Stimulated activated CD8-positive, alpha-beta memory T cell treated with anti-CD3 and anti-CD28 coated beads, Interleukin-7, amount 100 ng/mL, for 1 hour (primary cell): Measurements from ENCODE around the gene KCNC1.
A peak's percentile ranks its signal among the peaks of the same experiment; 100 is the strongest.

Experiments
- DNase-seq, 2 donors: peaks; one replicate each; pipeline ENCODE4 v3.0.0-alpha.2; 2020; ENCODE audit warnings: low read depth in 2 of 2

The KCNC1 gene

DNA sequence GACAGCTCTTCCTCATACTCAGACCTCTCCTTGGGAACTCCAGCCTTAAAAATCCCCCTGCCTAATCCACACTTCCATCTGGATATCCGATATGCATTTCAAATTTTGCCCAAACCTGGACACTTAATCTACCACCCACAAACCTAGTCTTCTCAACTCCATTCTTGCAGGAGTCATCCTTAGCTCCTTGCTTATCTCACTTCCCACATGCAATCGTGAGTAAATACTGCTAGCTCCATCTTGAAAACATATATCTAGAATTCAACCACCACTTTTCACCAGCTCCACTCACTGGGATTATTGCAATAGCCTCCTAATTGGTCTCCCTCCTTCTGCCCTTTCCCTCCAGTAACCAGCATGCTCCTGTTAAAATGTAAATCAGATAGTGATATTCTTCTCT, 17.8 kb upstream of the KCNC1 start:
- DNase-seq: no peak

DNA sequence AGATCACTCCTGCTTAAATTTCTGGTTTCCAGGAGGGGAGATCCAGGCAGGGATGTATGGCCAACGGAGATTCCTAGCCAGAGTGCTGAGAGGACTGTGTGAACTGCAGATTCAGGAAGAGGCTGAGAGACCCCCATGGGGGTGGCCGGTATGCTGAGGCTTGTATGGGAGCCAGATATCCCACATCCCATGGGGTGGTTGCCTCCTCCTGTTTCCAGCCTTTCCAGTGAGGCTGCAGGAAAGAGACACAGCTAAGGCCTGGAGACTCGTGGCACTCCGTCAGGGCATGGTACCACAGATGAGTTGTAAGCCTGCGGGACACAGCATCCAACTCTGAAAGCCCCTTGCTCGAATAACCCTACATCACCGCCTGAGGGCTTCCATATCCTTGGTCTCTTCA, 16.6 kb upstream of the KCNC1 start:
- DNase-seq: no peak

DNA sequence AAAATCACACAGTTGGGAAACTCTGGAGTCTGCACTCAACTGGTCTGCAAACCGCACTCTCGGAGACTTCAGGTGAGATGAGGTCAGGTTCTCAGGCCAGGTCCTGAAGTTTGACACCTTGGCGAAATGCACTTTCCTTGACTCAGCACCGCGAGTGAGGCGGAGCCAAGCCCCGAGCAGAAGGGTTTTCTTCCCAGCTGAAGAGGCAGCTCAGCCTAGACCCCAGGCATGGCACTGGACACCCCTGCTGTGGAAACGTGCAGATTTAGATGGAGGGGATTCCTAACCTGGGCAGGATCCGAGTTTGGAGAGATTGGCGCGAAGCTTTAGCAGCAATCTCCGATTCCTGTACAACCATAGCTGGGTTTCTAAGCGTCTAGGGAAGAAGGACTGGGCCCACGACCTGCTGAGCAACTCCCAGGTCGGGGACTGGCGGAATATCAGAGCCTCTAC, 16.0 kb upstream of the KCNC1 start:
- DNase-seq: no peak

DNA sequence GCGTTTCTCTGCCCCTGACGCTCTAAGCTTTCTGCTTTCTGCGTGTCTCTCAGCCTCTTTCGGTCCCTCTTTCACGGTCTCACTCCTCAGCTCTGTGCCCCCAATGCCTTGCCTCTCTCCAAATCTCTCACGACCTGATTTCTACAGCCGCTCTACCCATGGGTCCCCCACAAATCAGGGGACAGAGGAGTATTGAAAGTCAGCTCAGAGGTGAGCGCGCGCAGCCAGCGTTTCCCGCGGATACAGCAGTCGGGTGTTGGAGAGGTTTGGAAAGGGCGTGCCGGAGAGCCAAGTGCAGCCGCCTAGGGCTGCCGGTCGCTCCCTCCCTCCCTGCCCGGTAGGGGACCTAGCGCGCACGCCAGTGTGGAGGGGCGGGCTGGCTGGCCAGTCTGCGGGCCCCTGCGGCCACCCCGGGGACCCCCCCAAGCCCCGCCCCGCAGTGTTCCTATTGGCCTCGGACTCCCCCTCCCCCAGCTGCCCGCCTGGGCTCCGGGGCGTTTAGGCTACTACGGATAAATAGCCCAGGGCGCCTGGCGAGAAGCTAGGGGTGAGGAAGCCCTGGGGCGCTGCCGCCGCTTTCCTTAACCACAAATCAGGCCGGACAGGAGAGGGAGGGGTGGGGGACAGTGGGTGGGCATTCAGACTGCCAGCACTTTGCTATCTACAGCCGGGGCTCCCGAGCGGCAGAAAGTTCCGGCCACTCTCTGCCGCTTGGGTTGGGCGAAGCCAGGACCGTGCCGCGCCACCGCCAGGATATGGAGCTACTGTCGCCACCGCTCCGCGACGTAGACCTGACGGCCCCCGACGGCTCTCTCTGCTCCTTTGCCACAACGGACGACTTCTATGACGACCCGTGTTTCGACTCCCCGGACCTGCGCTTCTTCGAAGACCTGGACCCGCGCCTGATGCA, 15.3 kb upstream of the KCNC1 start, which contains the start of gene MYOD1:
MYOD1 (plus strand) TSS at position 544 of the 910 bp plus-strand sequence; CDS start at position 756, 212 bp downstream.
- no peak for DNase-seq

DNA sequence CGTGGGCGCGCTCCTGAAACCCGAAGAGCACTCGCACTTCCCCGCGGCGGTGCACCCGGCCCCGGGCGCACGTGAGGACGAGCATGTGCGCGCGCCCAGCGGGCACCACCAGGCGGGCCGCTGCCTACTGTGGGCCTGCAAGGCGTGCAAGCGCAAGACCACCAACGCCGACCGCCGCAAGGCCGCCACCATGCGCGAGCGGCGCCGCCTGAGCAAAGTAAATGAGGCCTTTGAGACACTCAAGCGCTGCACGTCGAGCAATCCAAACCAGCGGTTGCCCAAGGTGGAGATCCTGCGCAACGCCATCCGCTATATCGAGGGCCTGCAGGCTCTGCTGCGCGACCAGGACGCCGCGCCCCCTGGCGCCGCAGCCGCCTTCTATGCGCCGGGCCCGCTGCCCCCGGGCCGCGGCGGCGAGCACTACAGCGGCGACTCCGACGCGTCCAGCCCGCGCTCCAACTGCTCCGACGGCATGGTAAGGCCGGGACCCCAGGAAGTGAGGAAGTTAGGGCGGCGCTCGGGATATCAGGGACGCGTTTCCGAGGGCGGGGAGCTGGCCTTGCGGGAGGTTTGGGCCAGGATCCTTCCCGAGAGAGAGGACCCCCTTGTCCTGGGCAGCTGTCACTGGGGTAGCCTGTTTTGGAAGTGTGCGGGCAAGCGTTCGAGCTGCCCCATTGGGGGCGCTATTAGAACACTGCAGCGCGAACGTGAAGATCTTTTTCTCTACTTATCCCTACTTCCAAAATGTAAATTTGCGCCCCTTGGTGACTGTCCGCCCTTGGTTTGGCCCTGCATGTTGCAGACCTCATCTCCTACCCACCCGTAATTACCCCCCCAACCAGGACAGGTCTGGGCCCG, 14.4 kb upstream of the KCNC1 start:
- DNase-seq: no peak

DNA sequence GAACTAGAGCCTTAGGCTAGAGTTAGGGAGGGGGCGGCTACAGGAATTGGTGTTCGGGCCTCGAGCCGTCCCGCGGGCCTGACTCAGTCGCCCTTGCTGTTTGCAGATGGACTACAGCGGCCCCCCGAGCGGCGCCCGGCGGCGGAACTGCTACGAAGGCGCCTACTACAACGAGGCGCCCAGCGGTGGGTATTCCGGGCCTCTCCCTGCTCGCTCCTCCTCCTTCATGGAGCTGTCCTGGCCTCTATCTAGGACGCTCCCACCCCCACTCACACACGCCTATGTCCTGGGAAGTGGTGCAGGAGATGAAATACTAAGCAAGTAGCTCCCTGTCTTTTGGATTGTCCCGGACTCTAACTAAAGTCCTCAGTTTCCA, 13.8 kb upstream of the KCNC1 start:
- no peak for DNase-seq

DNA sequence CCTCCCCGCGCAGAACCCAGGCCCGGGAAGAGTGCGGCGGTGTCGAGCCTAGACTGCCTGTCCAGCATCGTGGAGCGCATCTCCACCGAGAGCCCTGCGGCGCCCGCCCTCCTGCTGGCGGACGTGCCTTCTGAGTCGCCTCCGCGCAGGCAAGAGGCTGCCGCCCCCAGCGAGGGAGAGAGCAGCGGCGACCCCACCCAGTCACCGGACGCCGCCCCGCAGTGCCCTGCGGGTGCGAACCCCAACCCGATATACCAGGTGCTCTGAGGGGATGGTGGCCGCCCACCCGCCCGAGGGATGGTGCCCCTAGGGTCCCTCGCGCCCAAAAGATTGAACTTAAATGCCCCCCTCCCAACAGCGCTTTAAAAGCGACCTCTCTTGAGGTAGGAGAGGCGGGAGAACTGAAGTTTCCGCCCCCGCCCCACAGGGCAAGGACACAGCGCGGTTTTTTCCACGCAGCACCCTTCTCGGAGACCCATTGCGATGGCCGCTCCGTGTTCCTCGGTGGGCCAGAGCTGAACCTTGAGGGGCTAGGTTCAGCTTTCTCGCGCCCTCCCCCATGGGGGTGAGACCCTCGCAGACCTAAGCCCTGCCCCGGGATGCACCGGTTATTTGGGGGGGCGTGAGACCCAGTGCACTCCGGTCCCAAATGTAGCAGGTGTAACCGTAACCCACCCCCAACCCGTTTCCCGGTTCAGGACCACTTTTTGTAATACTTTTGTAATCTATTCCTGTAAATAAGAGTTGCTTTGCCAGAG, 13.2 kb upstream of the KCNC1 start:
- DNase-seq: no peak

DNA sequence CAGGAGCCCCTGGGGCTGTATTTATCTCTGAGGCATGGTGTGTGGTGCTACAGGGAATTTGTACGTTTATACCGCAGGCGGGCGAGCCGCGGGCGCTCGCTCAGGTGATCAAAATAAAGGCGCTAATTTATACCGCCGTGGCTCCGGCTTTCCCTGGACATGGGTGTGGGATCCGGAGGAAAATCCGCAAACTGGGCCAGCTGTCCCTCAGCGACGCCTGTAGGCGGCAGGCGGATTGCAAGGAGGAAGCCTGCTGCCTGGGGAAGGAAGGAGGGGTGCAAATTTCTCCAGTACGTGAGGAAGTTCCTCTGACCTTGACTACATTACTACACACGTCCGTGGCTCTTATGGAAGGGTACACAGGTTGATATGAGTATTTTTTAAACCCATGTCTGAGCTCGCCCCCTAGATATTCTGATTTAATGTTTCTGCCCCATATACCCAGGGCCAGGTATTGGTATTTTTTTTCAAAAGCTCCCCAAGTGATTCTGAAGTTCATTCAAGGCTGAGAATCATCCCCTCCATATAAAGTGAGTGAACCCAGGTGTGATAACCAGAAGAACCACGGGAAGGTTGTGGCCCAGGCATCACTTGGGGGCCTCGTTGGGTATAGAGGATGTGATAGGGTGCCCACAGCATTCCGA, 12.5 kb upstream of the KCNC1 start:
- DNase-seq: no peak

DNA sequence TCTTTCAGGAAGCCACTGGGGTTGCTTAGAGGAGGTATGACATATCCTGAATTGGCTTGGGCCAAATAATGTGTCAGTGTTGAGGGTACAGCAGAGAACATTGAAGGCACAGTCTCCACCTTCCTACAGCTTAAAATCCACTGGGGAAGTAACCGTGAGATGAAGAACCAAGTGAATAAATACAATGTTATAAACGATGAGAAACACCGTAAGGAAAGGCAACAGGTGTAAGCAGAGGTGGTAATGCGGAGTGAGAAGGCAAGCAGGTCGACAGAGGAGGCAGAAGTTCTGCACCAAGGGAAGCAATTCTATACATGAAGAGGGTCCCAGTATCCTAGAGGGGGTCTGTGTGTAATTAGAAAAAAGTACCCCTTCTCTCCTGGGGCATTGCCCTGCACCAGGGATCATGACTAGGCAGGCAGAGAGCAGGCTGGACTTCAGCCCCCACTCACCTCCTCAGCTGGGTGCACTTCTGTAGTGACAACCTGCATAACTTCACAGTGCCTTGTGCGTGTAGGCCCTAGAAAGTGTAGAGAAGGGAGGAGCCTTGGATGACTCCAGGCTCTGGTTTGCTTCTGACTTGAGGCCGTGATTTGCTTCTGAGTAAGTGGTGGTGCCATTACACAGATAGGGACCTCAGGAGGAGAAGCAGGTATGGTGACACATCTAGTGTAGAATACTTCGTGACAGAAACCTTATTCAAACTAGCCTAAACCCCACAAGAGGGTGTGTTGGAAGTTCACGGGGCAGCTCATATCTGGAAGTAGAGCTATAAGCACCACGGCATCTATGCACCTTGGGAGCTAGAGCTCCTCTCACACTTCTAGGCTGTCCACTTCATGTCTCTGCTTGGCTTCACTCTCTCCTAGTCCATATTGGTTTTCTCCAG, 10.3 kb upstream of the KCNC1 start:
- DNase-seq: no peak

DNA sequence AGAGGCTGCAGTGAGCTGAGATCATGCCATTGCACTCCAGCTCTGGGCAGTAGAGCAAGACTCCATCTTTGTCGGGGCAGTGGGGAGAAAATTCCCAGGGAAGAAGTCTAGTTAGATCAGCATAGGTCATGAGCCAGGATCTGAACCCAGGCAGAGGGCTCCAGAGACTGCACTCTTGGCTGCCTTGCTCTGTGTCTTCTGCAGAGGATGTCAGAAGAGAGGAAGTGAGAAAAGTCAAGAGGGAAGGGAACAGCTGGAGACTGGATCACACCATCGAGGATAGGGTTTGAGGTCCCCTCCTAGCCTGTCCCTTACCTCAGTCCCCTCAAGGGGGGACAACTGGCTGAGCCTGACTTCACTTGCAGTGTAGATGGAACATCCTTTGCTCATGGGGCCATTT, 9.4 kb upstream of the KCNC1 start:
- no peak for DNase-seq

DNA sequence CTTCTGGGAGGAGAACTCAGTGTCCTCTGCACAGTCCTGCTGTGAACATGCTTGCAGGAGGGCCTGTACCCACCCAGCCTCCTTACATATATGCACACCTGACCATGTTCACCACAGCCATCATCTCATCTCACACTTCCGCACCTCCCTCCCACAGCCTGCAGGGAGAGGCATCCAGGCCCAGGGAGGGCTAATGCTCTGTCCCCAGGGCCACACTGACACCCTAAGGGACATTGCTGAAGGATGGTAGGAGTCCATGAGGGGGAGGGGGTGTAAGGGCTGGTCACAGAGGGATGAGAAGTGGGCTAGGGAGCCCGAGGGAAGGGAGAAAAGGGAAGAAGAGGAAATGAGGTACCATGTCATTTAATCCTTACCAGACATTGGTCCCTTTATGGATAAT, 4.4 kb upstream of the KCNC1 start:
- DNase-seq: no peak

DNA sequence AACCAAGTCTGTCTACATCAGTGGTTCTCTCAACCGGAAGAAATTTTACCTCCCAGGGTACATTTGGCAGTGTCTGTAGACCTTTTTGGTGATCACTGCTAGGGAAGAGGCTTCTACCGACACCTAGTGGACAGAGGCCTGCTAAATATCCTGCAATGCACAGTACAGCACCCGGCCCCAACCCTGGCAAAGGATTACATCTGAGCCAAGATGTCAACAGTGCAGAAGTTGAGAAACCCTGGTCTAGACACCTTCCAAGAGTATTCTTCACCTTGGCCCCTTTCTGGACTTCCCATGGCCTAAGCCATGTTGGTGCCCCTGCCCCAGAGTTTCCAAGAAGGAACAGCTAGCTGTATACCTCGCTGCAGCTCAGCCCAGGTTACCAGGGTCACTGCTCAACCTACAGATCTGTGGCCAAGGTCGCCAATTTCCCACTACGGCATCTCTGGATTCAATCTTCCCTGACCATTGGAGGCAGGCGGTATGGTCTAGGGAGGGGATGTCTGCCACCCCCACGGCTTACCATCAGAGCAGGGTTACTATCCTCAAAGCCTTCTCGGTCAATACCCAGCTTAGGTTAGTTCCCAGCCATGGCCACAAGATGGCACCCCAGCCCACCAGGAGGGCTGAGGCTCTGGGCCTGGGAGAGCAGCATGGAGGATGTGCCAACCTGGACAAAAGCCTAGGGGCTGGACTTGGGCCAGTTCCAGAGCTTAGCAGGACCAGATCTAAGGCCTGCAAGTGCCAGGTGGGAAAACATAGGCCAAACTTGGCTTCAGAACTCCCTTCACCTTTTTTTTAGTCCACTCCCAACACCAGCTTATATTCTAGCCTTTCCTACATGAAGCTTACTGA, 3.7 kb upstream of the KCNC1 start:
- DNase-seq: peak in 1 of 2 donors; percentile 12

DNA sequence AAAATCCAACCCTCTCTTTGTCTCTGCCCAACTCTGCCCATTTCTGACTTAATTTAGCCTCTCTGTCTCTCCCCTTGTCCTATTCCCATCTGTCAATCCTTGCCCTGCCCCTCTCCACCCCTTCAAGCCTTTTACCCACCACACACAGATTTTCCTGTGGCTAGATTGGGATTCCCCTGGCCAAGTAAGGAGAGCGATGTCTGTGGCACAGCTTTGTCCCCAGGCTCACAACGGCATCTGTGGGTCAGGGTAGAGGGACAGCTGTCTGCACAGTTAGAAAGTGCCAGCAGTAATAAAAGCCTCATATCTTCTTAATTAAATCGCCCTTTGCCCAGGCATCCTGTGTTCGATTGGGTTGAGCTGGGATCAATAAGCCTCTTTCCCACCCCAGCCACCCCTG, 1.3 kb upstream of the KCNC1 start:
- no peak for DNase-seq

DNA sequence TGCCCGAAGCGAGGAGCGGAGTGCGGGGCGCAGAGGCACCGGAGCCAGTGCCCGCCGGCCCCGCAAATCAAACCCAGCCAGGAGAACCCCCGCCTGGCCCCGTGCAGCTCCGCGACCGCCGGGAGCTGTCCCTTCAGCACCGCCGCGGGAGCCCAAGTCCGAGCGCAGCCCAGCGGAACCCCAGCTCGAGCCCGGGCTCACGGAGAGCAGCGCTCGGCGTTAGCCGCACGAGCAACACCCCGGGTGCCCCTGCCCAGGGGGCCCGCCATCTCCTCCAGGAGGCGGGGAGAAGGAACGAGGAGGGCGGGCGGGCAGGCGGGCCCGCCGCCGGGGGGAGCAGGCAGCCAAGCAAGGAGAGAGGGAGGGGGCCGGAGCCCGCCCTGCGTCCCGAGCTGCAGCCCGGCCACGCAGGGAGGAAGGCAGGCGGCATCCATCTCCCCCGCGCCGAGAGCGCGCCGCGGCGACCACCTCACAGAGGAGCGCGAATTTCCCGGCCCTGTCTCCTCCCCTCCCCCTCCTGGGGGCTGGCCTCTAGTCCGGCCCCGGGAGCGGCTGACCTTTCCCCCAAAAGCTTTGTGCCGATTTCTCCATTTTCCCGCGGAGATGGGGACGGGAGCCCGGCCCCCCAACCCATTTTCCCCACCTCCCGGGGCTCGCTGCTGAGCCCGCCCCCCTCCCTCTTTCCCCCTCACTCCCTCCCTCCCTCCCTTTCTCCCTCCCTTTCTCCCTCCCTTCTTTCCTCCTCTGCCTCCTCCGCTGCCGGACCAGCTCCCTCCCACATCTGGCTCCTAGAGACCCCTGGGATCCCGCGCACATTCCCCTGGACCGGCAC, 621 bp downstream of the KCNC1 start:
- DNase-seq: no peak

DNA sequence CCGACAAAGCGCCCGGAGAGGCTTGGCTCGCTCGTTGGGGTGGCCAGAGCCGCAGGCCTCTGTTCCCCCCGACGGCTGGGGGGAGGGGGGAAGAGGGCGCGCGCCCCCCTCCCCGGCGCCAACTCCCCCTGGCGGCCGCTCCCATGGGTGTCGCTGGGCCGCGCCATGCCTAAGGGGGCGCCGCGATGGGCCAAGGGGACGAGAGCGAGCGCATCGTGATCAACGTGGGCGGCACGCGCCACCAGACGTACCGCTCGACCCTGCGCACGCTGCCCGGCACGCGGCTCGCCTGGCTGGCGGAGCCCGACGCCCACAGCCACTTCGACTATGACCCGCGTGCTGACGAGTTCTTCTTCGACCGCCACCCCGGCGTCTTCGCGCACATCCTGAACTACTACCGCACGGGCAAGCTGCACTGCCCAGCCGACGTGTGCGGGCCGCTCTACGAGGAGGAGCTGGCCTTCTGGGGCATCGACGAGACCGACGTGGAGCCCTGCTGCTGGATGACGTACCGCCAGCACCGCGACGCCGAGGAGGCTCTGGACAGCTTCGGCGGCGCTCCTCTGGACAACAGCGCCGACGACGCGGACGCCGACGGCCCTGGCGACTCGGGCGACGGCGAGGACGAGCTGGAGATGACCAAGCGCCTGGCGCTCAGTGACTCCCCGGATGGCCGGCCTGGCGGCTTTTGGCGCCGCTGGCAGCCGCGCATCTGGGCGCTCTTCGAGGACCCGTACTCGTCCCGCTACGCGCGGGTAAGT, 1.4 kb downstream of the KCNC1 start:
- DNase-seq: no peak

DNA sequence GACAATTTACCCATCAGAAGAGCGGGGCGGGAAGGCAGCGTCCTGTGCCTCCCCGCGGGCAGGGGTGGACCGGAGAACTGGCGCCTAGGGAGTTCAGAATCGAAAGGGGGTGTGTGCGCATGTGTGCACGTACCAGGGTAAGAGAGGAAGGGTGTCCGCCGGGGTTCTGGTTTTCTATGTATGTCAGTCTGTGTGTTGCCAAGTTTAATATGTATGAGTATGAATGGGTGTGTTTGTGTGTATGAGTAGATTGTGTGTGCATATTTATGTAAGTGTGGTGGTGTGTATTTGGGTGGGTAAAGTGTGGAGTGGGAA, 2.0 kb downstream of the KCNC1 start:
- no peak for DNase-seq

DNA sequence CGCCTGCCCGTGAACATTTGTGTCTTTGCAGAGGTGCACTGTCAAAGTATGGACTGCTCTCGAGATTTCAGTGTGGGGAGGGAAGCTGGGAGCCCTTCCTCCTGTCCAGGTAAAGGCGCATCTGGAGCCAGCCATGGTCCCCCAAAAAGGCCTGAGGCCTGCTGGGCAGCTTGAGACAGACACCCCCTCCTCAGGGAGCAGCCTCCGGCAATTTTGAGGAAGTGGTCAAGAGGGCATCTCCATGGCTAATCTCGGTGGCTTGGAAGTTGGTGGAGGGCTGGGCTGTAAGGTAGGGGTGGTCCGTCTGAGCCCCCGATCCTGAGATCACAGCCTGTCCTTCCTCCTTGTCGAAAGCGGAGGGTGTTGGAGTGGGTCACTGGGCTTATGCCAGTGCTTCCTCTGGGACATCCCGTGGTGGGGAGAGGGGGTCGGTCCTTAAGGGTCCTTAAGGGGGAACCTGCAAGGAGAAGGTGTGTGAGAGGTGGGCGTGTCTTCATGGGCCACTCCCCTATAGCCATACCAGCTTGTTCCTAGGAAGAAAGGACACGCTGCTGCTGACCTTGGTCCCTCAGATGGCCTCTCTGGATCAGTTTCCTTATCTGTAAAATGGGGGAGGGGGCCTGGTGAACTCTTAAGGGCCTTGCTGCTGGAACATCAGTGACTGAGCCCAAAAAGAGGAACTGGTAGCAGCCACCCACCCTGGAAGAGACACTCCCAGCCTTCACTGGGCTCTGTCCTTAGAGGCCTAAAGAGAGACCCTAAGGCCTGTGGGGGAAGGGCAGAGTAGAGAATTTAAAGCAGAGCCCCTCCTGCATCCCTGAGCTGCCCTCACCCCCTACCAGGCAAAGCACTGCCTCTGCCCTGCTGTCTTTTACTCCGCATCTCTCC, 2.6 kb downstream of the KCNC1 start:
- DNase-seq: no peak
